K562 (cell line): ENCODE results near the gene RTF1. TPM values are rescaled to one million over a fixed set of nuclear protein-coding genes. Genes with fewer than 3 reads are reported as not detected.

Source experiments
- CBFA2T2 ChIP-seq: fragments of 450-650 bp; conservative IDR thresholded peaks from 2 replicates; pipeline ENCODE4 v1.6.1; 2017; ENCODE audit warnings: mild to moderate bottlenecking
- EP400 ChIP-seq: fragments of 450-650 bp; IDR thresholded peaks from 2 replicates; pipeline ENCODE4 v1.6.1; 2017; ENCODE audit warnings: antibody characterized with exemption, mild to moderate bottlenecking, moderate library complexity
- FOSL1 ChIP-seq: fragments of 200-800 bp; sonication (Bioruptor generic); conservative IDR thresholded peaks from 2 replicates; pipeline ENCODE4 v1.6.1; 2016; ENCODE audit warnings: missing genetic modification characterization, missing compliant biosample characterization
- OTX1 ChIP-seq: fragments of 450-650 bp; formaldehyde crosslinking; IDR thresholded peaks from 2 replicates; pipeline ENCODE4 v1.4.0; 2022; ENCODE audit warnings: mild to moderate bottlenecking
- PHB2 ChIP-seq: fragments of 450-650 bp; IDR thresholded peaks from 2 replicates; pipeline ENCODE4 v1.6.1; 2017; ENCODE audit warnings: low read depth
- PHTF2 ChIP-seq: fragments of 250-450 bp; sonication (Bioruptor Pico); IDR thresholded peaks from 2 replicates; pipeline ENCODE4 v1.5.0; 2021; ENCODE audit warnings: mild to moderate bottlenecking
- PPARD ChIP-seq: fragments of 250-450 bp; sonication (Bioruptor Pico); IDR thresholded peaks from 2 replicates; pipeline ENCODE4 v1.8.0; 2022; ENCODE audit warnings: inconsistent platforms, mild to moderate bottlenecking, moderate library complexity
- RAD51 ChIP-seq: fragments of 450-650 bp; IDR thresholded peaks from 2 replicates; pipeline ENCODE4 v1.7.1; 2016; ENCODE audit warnings: low read depth, mild to moderate bottlenecking, borderline replicate concordance
- ZNF445 ChIP-seq: fragments of 250-450 bp; sonication (Bioruptor Pico); IDR thresholded peaks from 2 replicates; pipeline ENCODE4 v1.4.0; 2020; ENCODE audit warnings: low read depth, mild to moderate bottlenecking, moderate library complexity
- ZNF717 ChIP-seq: fragments of 250-450 bp; sonication (Bioruptor Pico); IDR thresholded peaks from 2 replicates; pipeline ENCODE4 v1.5.0; 2021
- polyA plus RNA-seq, 8 experiments: library from polyadenylated mRNA; depleted of rRNA in 4 of 8; stranded (reverse) in 5 of 8; unstranded in 3 of 8; fragments of >200 nt; fragmentation: Nextera tagmentation in 2 of 8; fragmentation: Illumina TruSeq in 1 of 8; extraction: Ambion mirVana in 2 of 8; extraction: Trizol in 1 of 8; gene quantifications; 2 replicates each; pipeline versions ENCODE4 v1.2.1 to v1.2.3, GENCODE V29; 2011 to 2014; ENCODE audit warnings: inconsistent platforms in 1 of 8, missing spikeins in 1 of 8
- total RNA-seq, 7 experiments: library from RNA; depleted of rRNA in 6 of 7; stranded (reverse); fragments of >200 nt in 6 of 7; fragmentation: Illumina TruSeq in 2 of 7; extraction: Trizol in 2 of 7; gene quantifications; 2 replicates each; pipeline versions ENCODE4 v1.2.1 to v1.2.3, GENCODE V29; 2011 to 2021; ENCODE audit warnings: low replicate concordance in 1 of 7
- TF ChIP-seq, protein P1 (sequence below): fragments of 250-450 bp; sonication (Bioruptor Pico); IDR thresholded peaks from 2 replicates; pipeline ENCODE4 v1.5.0; 2020; ENCODE audit warnings: mild to moderate bottlenecking, borderline replicate concordance
- TF ChIP-seq, protein P2 (sequence below): sonication (generic); formaldehyde crosslinking; IDR thresholded peaks from 2 replicates; pipeline ENCODE4 v1.8.0; 2022; ENCODE audit warnings: mild to moderate bottlenecking, missing genetic modification reagents, borderline replicate concordance
- TF ChIP-seq, protein P3 (sequence below): fragments of 200-800 bp; sonication (Bioruptor generic); IDR thresholded peaks from 2 replicates; pipeline ENCODE4 v1.6.1; 2016; ENCODE audit warnings: missing genetic modification characterization, missing compliant biosample characterization
- TF ChIP-seq, protein P4 (sequence below), 2 experiments: fragments of 450-650 bp; conservative IDR thresholded peaks; 2 replicates each; pipeline ENCODE4 v1.6.1; 2017; ENCODE audit warnings: mild to moderate bottlenecking in 2 of 2, moderate library complexity in 2 of 2
- TF ChIP-seq, protein P5 (sequence below): sonication (generic); formaldehyde crosslinking; IDR thresholded peaks from 2 replicates; pipeline ENCODE4 v1.8.0; 2022; ENCODE audit warnings: mild to moderate bottlenecking, missing genetic modification reagents

Gene RTF1
- total and polyA plus RNA-seq, 9 of the 15 experiments (the other 6 are each of a cell fraction or from before 2014, with no cell fraction given) = 7.6 to 69.5 (median 31.5) TPM

DNA sequence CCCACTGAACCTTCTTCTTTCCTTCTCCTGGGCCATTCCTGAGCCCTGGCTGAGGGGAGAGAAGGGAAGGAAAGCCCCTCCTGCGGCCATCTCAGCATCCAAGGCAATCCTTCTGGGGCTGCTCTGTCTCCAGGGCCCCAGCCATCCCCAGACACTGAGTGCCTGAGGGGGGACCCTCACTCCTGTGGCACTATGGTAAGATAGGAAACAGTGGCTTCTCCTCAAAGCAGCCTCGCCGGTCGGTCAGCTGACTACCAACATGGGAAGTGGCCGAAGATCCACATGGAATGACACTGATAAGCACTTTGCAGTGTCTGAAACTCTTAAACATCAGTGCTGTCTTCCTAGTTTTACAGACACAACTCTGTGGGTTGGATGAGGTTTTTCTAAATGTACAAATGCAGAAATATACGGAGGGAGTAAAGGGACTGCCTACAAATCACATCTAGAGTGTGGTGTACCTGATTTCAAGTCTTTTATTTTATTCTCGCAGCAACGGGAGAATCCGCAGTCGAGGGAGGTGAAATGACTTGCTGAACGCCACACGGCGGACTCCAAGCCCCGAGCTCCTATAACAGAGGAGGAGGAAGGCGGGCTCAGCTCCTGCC is 75.8 kb downstream of the RTF1 start (continued):
- TF ChIP-seq, protein P1, sequence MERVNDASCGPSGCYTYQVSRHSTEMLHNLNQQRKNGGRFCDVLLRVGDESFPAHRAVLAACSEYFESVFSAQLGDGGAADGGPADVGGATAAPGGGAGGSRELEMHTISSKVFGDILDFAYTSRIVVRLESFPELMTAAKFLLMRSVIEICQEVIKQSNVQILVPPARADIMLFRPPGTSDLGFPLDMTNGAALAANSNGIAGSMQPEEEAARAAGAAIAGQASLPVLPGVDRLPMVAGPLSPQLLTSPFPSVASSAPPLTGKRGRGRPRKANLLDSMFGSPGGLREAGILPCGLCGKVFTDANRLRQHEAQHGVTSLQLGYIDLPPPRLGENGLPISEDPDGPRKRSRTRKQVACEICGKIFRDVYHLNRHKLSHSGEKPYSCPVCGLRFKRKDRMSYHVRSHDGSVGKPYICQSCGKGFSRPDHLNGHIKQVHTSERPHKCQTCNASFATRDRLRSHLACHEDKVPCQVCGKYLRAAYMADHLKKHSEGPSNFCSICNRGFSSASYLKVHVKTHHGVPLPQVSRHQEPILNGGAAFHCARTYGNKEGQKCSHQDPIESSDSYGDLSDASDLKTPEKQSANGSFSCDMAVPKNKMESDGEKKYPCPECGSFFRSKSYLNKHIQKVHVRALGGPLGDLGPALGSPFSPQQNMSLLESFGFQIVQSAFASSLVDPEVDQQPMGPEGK = no peak
- no peak for TF ChIP-seq ZNF445 (CRISPR knock-in tag)
- TF ChIP-seq, protein P2, sequence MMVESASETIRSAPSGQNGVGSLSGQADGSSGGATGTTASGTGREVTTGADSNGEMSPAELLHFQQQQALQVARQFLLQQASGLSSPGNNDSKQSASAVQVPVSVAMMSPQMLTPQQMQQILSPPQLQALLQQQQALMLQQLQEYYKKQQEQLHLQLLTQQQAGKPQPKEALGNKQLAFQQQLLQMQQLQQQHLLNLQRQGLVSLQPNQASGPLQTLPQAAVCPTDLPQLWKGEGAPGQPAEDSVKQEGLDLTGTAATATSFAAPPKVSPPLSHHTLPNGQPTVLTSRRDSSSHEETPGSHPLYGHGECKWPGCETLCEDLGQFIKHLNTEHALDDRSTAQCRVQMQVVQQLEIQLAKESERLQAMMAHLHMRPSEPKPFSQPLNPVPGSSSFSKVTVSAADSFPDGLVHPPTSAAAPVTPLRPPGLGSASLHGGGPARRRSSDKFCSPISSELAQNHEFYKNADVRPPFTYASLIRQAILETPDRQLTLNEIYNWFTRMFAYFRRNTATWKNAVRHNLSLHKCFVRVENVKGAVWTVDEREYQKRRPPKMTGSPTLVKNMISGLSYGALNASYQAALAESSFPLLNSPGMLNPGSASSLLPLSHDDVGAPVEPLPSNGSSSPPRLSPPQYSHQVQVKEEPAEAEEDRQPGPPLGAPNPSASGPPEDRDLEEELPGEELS (CRISPR knock-in tag) = 0 out of 2 replicates have a peak, but pooled peaks have one; percentile 24
- TF ChIP-seq CBFA2T2 = no peak
- TF ChIP-seq PHTF2 = no peak
- TF ChIP-seq, protein P3, sequence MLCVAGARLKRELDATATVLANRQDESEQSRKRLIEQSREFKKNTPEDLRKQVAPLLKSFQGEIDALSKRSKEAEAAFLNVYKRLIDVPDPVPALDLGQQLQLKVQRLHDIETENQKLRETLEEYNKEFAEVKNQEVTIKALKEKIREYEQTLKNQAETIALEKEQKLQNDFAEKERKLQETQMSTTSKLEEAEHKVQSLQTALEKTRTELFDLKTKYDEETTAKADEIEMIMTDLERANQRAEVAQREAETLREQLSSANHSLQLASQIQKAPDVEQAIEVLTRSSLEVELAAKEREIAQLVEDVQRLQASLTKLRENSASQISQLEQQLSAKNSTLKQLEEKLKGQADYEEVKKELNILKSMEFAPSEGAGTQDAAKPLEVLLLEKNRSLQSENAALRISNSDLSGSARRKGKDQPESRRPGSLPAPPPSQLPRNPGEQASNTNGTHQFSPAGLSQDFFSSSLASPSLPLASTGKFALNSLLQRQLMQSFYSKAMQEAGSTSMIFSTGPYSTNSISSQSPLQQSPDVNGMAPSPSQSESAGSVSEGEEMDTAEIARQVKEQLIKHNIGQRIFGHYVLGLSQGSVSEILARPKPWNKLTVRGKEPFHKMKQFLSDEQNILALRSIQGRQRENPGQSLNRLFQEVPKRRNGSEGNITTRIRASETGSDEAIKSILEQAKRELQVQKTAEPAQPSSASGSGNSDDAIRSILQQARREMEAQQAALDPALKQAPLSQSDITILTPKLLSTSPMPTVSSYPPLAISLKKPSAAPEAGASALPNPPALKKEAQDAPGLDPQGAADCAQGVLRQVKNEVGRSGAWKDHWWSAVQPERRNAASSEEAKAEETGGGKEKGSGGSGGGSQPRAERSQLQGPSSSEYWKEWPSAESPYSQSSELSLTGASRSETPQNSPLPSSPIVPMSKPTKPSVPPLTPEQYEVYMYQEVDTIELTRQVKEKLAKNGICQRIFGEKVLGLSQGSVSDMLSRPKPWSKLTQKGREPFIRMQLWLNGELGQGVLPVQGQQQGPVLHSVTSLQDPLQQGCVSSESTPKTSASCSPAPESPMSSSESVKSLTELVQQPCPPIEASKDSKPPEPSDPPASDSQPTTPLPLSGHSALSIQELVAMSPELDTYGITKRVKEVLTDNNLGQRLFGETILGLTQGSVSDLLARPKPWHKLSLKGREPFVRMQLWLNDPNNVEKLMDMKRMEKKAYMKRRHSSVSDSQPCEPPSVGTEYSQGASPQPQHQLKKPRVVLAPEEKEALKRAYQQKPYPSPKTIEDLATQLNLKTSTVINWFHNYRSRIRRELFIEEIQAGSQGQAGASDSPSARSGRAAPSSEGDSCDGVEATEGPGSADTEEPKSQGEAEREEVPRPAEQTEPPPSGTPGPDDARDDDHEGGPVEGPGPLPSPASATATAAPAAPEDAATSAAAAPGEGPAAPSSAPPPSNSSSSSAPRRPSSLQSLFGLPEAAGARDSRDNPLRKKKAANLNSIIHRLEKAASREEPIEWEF (CRISPR knock-in tag) = no peak
- TF ChIP-seq RAD51 = peak; percentile 38; the same call in 1 of the 2 replicates
- no peak for TF ChIP-seq PHB2
- no peak; the same call in 1 of the 2 replicates for TF ChIP-seq FOSL1 (tag)
- TF ChIP-seq ZNF717 (CRISPR knock-in tag) = no peak
- TF ChIP-seq, protein P4, sequence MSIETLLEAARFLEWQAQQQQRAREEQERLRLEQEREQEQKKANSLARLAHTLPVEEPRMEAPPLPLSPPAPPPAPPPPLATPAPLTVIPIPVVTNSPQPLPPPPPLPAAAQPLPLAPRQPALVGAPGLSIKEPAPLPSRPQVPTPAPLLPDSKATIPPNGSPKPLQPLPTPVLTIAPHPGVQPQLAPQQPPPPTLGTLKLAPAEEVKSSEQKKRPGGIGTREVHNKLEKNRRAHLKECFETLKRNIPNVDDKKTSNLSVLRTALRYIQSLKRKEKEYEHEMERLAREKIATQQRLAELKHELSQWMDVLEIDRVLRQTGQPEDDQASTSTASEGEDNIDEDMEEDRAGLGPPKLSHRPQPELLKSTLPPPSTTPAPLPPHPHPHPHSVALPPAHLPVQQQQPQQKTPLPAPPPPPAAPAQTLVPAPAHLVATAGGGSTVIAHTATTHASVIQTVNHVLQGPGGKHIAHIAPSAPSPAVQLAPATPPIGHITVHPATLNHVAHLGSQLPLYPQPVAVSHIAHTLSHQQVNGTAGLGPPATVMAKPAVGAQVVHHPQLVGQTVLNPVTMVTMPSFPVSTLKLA (conservative IDR thresholded peaks at IDR 0.05) = peak in 1 of 2 experiments; percentile 50; a peak in 1 of 4 replicates
- TF ChIP-seq EP400 = no peak
- TF ChIP-seq PPARD (CRISPR knock-in tag) = no peak
- no peak for TF ChIP-seq OTX1 (CRISPR knock-in tag)
- TF ChIP-seq, protein P5, sequence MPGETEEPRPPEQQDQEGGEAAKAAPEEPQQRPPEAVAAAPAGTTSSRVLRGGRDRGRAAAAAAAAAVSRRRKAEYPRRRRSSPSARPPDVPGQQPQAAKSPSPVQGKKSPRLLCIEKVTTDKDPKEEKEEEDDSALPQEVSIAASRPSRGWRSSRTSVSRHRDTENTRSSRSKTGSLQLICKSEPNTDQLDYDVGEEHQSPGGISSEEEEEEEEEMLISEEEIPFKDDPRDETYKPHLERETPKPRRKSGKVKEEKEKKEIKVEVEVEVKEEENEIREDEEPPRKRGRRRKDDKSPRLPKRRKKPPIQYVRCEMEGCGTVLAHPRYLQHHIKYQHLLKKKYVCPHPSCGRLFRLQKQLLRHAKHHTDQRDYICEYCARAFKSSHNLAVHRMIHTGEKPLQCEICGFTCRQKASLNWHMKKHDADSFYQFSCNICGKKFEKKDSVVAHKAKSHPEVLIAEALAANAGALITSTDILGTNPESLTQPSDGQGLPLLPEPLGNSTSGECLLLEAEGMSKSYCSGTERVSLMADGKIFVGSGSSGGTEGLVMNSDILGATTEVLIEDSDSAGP (CRISPR knock-in tag) = no peak
